Activated CD4-positive, alpha-beta T cell treated with anti-CD3 and anti-CD28 coated beads, Interleukin-2, Interleukin-6, amounts not matched to agents 100 ng/mL and 50 ng/mL, durations not matched to agents 16 hours and 8 hours (primary cell): ENCODE measurements around the gene MROH7.
A peak's percentile ranks its signal among the peaks of the same experiment; 100 is the strongest.

Source experiments
- DNase-seq: peaks from one replicate; pipeline ENCODE4 v3.0.0-alpha.2; 2020

Gene MROH7

DNA sequence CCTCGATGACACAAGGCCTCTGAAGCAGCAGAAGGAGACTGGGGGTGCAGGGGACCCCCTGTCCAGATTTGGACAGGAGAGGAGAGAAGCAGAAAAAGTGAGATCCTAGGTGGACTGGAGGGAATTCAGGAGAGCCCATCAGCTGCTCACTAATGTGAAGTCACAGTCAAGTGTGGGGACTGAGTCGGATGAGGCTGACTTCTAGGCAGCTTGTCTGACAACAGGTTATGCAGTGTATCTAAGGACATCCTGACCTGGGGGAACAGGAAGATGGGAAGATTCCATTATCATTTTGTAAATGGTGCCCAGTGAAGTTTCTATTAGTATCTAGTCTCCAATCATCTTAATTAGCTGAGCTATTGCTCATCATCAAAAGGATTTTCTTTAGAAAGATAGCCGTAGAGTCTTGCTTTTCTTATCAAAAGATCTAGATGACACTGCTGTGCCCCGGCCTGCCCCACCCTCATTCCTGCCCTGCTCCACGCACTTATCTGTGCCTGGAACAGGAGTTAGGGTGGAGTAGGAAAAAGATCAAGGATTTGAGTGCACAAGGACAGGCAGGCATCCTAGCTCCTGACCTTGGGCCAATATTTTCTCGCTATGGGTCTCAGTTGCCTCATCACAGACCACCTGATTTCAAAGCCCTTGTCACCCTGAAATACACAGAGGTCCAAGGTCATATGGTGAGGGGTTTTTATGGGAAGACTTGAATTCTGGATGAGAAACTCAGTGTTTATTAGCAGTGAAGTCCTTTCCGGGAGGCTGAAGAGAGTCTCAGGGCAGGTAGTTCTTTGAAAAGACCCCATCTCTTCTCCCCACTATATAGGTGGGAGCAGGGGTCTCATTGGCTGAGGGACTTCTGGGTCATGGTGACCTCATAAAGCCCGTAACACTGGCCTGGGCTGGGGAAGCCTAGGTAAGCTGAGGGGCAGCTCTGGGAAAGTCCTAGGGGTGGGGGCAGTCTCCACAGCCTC lies at the start of gene MROH7:
Gene MROH7 (plus strand): TSS at position 924 of the 974 bp plus-strand sequence. CDS start 11,141 bp downstream, outside the sequence.
- no peak for DNase-seq

DNA sequence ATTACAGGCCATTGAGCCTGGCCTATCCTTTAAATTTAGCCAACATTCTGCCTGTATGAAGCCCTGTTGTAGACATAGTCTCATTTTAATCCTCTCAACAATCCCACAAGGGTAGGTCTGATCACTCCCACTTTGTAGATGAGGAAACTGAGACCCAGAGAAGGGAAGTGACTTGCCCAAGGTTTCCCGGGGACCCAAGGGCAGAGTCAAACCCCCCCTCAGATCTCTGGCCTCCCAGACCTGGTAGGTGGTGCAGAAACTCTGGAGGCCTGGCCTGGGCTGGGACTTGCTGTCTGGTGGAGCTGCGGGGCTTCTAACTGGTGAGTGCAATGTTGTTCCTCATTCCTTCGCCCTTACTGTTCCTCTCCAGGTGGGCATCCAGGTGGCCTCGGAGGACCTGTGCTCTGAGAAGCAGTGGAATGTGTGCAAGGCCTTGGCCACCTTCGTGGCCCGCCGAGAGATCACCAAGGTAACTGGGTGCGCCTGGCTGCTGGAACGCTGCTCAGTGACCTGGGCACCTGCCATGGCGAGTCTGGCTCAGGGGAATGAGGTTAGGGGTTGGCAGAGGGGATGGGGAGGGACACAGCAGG lies 47.9 kb upstream of the MROH7 start:
- no peak for DNase-seq

DNA sequence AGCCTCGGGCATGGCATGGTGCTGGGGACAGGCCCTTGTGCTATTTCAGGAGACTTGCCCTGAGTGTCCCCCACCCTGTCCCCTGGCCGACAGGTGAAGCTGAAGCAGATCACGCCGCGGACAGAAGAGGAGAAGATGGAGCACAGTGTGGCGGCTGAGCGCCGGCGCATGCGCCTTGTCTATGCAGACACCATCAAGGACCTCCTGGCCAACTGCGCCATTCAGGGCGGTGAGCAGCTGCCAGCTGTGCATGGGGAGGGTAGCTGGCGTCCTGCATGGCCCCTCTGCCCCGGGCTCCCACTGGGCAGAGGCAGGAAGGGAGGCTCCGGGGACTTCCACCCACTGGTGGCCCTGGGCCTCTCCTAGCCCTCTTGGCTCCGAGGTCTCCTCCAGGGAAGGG lies 47.1 kb upstream of the MROH7 start:
- no peak for DNase-seq

DNA sequence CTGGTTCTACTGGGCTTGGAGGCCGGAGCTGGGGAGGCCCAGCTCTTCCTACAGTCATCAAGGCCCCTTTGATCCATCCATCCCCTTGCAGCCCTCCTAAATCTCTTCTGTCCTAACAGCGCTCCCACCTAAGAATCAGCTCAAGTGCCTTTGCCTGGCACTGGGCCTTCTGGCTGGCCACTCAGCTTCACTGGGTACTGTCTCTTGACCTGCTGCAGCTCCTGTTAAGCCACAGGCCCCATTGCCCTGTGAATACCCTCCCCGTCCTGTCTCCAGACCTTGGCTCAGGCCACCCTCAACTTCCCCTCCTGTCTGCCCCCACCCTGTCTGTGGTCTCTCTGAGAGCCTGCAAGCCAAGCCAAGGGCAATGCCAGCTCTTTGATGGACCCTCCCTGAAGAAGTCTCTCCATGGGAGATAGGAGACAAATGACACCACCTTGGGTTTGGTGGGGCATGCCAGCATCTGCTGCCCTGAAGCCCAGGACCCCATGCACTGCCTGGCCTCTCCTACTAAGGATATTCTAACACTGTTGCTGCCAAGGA lies 45.6 kb upstream of the MROH7 start:
- no peak for DNase-seq

DNA sequence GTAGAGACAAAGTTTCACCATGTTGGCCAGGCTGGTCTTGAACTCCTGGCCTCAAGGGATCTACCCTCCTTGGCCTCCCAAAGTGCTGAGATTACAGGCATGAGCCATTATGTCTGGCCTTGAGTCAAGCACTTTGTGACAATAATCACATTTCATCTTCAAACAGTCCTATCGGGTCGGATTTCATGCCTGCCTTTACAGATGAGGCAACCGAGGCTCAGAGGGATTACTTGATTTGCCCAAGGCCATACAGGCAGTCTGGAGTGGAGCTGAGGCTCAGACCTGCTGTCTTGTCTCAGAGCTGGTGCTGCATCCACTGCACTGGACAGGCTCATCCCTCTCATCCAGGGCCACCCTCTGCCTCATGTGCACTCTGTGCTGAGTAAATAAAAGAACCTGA lies 44.8 kb upstream of the MROH7 start:
- DNase-seq: no peak

DNA sequence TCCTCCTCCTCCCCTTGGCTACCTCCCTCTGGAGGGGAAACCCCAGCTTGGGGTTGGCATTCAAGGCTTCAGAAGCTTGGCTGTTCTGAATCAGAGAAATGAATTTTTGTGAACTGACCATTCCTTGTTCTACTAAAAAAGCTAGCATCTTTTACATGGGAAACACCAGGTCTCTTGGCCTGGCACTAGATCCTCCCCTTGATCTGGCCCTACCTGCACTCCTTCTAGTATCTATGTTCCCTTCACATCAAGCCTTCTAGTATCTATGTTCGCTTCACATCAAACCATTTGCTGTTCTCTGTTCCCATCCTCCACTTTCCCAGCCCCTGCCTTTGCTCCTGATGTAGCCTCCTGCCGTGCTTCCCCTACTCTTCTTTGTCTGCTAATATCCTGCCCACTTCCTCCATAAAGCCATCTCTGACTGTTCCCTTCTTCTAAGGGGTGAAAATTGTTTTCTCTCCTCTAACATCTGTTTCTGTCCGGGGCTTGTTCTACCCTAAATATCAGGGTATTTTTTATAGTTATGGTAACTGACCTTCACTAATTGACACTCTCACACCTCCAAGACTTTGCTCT lies 44.0 kb upstream of the MROH7 start:
- DNase-seq: no peak

DNA sequence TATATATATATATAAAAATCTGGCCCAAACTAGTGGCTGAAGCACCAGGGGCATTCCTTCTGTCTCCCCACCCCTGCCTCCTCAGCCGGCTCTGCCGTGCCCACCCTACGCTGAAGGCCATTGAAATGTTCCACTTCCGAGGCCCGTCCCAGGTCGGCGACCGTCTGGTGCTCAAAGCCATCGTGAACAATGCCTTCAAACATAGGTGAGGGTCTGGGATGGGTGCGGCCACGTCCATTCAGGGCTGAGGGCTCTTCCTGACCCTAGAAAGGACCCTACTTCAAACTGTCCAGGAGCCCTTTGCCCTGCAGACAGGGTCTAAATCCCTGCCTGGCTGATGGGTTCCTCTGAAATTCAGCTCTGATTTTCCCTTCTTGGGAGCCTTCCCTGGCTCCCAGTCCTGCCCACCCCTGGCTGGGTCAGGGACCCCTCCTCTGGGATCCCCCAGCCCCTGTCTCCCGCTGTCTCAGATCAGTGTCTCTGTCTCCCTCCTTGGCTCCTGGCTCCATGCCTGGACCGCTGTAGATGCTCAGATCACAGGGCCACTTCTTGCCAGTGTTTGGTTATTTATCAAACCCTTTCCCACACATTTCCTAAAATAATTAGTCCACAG lies 42.3 kb upstream of the MROH7 start:
- DNase-seq: no peak

DNA sequence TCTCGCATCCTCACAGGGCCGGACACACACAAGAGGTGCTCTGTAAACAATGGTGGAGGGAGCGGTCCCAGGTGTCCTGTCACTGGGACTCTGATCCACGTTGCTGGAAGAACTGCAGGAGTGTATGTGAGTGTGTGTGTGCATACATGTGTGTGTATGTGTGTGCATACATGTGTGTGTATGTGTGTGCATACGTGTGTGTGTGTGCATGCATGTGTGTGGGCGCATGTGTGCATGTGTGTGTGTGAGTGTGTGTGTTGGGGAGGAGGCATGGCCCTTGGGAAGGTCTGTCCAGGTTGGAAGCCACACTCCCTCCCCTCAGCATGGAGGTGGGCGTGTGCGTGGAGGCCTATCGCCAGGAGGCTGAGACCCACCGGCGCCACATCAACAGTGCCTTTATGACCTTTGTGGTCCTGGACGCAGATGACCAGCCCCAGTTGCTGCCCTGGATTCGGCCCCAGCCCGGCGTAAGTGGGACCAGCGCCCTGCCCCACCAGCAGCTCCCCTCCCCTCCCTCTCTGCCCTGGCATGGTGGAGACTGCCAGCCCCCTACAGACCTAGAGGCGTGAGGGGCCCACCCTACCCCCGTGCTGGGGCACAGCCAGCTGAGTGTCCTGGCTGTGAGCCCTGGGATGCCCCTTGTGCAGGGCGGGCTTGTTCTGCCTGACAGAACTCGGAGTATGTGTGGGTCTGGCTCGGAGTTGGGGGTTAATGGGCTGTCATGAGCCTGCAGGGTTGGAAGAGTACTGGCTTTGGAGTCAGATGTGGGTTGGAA lies 40.5 kb upstream of the MROH7 start:
- DNase-seq: no peak

DNA sequence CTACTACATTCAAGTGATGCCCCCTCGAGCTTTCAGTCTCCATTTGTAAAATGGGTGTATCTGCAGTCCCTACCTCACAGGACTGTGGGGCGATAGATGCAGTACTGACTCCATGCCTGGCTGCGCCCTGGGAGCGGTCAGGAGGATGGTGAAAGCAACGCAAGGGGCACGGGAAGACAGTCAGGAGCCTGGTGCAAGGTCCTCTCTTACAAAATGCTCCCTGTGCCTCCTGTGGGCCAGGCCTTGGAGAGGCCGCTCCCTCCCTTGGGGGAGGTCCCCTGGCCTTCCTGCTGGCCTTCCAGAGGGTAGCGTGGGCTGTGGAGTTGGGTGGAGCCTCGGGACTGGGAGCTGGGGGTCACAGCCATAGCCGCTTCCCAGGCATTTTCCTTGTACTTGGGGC lies 39.9 kb upstream of the MROH7 start:
- no peak for DNase-seq

DNA sequence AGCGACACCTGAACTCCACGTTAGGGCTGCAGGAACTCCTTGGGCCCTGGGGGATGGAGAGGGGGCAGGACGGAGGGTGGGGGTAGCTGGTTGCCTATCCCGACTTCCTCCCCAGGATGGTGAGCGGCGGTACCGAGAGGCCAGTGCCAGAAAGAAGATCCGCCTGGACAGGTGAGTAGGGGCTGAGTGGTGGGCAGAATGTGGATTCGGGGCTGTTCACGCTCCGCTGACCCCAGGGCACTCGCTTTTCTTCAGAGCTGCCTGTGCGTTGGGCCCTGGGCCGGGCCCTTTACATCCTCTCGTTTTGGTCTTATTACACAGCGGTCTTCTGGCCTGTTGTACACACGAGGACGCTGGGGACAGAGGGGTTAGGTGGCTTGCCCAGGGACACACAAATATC lies 39.0 kb upstream of the MROH7 start:
- DNase-seq: no peak

DNA sequence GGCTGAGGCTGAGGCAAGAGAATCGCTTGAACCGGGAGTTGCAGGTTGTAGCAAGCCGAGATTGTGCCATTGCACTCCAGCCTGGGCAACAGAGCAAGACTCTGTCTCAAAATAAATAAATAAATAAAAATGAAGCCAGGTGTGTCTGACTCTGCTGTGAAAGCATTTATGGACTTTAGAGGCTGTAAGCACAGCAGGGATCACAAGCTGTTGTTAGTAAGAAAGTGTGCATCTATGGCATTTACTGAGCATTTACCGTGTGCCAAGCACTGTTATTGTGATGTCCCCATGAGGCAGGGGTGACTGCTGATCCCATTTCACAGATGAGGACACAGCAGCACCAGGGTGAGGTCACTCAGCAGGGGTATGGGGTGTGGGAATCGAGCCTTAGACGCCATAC lies 38.3 kb upstream of the MROH7 start:
- no peak for DNase-seq

DNA sequence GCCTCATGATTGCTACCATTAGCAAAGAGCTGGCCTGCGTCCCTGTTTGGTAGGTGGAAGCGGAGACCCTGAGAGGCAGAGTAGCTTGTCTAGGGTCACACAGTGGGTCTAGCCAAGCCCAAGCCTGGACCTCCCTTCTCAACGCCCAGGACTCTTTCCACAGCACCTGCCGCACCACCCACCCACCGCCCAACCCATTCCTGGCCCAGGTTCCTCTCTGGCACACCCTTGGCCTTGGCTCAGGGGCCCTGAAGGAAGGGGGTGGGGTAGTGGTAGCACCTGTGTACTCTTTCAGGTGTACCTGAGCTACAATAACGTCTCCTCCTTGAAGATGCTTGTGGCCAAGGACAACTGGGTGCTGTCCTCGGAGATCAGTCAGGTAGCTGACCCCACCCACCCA lies 37.5 kb upstream of the MROH7 start:
- DNase-seq: no peak

DNA sequence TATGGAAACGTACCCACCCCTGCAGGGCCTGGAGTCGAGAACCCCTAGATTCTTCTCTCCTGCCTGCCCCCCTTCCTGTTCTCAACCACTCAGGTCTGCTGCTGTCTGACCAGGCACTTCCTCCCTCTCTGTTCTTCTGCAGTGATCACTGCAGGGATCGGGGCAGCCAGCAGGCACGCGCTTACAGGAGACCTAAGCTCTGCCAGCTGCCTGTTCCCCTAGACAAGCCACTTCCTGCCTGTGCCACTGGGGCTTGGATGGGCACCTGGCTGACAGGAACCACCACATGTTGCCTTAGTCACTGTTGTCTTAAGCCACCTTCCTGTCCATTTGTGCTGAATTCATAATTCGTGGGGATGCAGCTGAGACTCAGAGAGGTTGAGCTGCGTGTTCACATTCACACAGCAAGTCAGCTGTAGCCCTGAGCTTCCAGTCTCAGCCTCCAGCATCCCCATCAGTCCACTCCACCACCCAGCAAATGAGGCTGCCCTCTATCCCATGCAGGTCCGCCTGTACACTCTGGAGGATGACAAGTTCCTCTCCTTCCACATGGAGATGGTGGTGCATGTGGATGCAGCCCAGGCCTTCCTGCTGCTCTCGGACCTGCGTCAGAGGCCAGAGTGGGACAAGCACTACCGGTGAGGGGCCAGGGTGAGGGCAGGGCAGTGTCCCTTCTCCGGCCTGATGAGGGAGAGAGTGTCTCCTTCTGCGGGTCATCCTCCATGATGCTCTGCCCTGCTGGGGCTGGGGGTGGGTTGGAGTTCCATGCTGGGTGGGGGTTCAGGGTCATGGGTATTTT lies 36.8 kb upstream of the MROH7 start:
- peak; percentile 40 for DNase-seq

DNA sequence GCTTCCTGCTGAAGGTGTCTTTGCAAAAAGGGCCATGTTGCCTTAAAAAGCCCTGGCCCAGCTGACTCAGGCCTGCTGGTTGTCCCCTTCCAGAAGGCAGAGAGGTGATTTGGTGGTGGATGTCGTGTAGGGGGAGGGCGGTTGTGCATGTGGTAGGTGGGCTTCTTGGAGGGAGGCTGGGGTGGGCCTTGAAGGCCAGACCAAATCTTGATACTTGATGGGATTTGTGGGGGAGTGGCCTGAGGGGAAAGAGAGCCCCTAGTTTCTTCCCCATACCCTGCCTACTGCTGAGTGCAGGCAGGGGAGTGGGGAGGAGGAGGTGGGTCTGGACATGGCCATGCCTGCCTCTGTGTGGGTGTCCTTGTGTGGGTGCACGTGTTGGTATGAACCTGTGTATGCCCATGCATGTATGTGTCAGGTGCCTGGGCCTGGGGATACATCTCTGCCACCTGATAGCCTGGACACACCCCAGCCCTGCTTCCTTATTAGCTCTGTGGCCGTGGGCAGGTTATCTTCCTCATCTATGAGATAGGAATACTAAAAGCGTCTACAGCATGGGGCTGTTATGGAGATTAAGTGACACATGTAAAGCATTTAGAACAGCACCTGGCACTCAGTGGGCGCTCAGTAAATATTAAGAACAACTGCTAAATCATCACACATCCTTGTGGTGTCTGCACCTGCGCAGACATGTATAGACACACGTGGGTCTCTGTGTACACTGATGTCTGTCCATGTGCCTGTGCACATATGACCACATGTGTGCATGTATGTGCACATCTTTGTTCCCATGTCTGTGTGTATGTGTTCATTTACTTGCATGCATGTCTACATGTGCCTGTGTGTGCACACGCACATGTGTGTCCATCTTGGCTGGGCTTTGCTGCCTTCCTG lies 35.2 kb upstream of the MROH7 start:
- DNase-seq: no peak

DNA sequence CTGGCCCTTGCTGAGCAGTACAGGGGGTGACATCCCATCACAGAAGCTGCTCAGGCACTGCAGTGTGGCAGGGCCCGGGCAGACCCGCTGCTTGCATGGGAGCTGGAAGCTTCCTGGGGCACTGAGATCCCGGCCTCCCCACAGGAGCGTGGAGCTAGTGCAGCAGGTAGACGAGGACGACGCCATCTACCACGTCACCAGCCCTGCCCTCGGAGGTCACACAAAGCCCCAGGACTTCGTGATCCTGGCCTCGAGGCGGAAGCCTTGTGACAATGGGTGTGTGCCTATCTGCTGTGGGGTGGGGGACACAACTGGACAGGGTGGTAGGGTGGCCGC lies 34.6 kb upstream of the MROH7 start:
- no peak for DNase-seq

DNA sequence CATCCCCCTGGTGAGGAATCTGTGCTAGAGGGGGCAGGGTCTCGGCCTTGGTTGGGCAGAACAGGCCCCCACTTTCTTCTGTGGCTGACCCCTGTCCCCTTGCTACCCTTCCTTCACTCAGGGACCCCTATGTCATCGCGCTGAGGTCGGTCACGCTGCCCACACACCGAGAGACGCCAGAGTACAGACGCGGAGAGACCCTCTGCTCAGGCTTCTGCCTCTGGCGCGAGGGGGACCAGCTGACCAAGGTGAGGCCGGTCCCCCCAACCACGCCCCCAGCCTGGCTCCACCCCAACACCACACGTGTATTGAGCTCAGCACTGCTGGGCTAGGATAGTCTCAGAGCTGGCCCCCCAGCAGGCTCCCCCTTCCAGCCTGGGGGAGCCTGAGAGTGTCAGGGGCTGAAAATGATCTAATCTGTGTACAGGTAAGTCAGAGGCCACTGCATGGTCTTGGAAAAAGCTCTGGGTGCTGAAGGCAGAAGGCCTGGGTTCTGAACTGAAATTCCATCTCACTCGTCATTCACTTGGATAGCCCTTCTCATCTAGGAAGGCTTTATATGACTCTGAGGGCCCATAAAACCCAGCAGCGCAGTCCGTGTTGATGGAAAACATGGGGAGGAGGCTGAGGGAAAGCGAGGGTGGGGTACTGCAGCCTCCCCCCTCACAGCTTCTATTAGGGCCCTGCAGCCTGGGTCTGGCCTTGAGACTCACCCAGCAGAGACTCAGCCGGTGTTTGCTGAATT lies 33.6 kb upstream of the MROH7 start:
- no peak for DNase-seq

DNA sequence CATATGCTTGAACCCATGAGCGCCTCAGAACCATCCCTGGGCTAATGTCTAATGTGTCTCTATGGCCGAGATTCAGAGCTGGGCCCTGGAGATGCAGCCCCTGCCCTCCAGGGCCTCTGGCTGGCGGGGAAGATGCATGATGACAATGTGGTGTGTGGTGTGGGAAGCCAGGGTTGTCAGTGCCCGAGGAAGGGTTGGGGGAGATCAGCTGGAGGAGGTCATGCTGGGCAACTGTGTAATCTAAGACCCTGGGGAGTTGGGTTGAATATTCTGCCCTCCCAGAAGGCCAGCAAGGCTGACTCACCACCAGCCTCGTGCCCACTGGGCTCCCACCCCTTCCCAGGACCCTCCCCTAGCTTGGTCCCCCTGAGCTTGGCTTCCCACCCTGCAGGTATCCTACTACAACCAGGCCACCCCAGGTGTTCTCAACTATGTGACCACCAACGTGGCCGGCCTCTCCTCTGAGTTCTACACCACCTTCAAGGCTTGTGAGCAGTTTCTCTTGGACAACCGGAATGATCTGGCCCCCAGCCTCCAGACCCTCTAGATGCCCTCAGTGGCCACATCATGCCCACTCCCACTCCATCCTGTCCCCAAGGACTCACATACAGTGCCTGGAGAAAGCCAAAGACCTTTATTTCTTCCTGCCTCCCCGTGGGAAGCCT lies 32.9 kb upstream of the MROH7 start:
- DNase-seq: no peak

DNA sequence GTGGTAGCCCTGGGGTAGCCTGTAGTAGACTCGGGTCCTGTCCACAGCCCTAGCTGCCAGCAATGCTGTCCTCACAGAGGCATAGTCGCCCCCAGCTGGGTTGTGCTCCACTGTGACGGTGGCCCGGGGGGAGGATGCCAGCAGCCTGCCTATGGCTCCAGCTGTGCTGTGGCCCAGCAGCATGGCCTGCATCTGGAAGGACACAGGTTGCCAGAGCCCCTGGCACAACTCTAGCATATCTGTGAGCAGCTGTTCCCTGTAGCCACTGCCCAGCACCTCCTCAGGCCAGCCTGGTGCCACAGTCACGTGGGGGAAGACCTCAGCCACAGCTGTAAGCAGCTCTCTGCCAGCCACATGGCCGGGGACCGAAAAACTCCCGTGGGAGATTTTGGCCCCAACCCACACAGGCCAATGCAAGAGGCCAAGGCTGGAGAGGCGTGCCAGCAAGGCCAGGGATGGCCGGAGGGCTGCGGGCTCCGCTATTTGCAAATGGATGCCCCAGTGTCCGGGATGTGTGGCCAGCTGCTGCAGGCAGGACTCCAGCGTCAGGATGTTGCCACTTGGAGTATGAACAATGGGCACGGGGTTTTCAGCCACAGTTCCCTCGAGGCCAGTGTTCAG lies 32.2 kb upstream of the MROH7 start:
- no peak for DNase-seq

DNA sequence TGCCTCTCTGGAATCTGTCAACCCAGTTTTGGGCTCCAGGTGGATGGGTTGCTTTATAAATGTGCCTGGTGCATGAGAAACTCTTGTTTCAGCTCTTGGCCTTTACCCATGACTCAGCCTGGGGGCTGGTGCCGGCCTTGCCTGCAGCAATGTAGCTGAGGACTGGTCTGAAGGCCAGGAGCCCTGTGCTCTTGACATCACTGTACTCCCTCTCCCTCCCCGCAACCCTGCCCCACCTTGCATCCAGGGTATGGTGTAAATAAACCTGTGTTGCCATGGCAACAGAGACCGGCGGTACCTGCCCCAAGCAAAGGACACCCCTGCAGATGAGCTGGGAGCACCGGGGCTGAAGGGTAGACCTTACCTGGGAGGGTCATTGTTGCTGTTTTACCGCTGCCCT lies 31.5 kb upstream of the MROH7 start:
- DNase-seq: no peak
